Measurements from ENCODE around the gene ABCA3.
A peak's percentile ranks its signal among the peaks of the same experiment; 100 is the strongest.
"Not testable (repeated sequence)": the region's sequence is repeated elsewhere in the genome, so short reads cannot be mapped to it uniquely, and the experiment has no call there.

The ABCA3 gene

GRCh38 chr16:2340564-2341455 is at the start of gene ABCA3:
Gene ABCA3 (minus strand): TSS chr16:2340728. CDS start chr16:2326466, 14,262 bp downstream.
- DNase-seq (ENCODE audit: low spot score): peak; percentile 100

GRCh38 chr16:2388875-2389433 is 48.4 kb upstream of the ABCA3 start:
- DNase-seq (ENCODE audit: low spot score): peak; percentile 88

- DNase-seq (ENCODE audit: low spot score): no peak
These were observed 47.8 kb upstream of the ABCA3 start for GRCh38 chr16:2388139-2388874.

GRCh38 chr16:2386990-2387389 is 46.5 kb upstream of the ABCA3 start:
- DNase-seq (ENCODE audit: low spot score): no peak

- DNase-seq (ENCODE audit: low spot score): not testable (repeated sequence)
These were observed 45.5 kb upstream of the ABCA3 start for GRCh38 chr16:2385982-2386381.

GRCh38 chr16:2385190-2385836 is 44.8 kb upstream of the ABCA3 start:
- peak; percentile 28 for DNase-seq (ENCODE audit: low spot score)

- DNase-seq (ENCODE audit: low spot score): no peak
These were observed 43.9 kb upstream of the ABCA3 start for GRCh38 chr16:2384426-2384825.

- DNase-seq (ENCODE audit: low spot score): no peak
These were observed 43.0 kb upstream of the ABCA3 start for GRCh38 chr16:2383501-2383900.

GRCh38 chr16:2374644-2375043 is 34.1 kb upstream of the ABCA3 start:
- no peak for DNase-seq (ENCODE audit: low spot score)

GRCh38 chr16:2373176-2373575 is 32.6 kb upstream of the ABCA3 start:
- DNase-seq (ENCODE audit: low spot score): no peak

GRCh38 chr16:2372684-2373083 is 32.2 kb upstream of the ABCA3 start:
- DNase-seq (ENCODE audit: low spot score): no peak

GRCh38 chr16:2371421-2371820 is 30.9 kb upstream of the ABCA3 start:
- no peak for DNase-seq (ENCODE audit: low spot score)

GRCh38 chr16:2370721-2371120 is 30.2 kb upstream of the ABCA3 start:
- DNase-seq (ENCODE audit: low spot score): no peak

- DNase-seq (ENCODE audit: low spot score): no peak
These were observed 26.3 kb upstream of the ABCA3 start for GRCh38 chr16:2366660-2367309.

- peak; percentile 80 for DNase-seq (ENCODE audit: low spot score)
These were observed 25.1 kb upstream of the ABCA3 start for GRCh38 chr16:2365397-2366294.

- no peak for DNase-seq (ENCODE audit: low spot score)
These were observed 24.2 kb upstream of the ABCA3 start for GRCh38 chr16:2364638-2365210.

GRCh38 chr16:2362218-2362617 is 21.7 kb upstream of the ABCA3 start:
- no peak for DNase-seq (ENCODE audit: low spot score)

- DNase-seq (ENCODE audit: low spot score): no peak
These were observed 20.6 kb upstream of the ABCA3 start for GRCh38 chr16:2361129-2361528.

GRCh38 chr16:2359919-2360318 is 19.4 kb upstream of the ABCA3 start:
- DNase-seq (ENCODE audit: low spot score): no peak

GRCh38 chr16:2358811-2359210 is 18.3 kb upstream of the ABCA3 start:
- DNase-seq (ENCODE audit: low spot score): no peak

Measured in AG20443 (cell line).